HL-60/S4 (cell line): ENCODE measurements around the gene JAZF1.

Experiments
- in situ Hi-C: fragments of 300-500 bp; cut with MboI; formaldehyde crosslinking; loops from 2 replicates; pipeline ENCODE4 v1.14.3; 2022; ENCODE audit warnings: low sequenced_read_pairs

Gene JAZF1

DNA sequence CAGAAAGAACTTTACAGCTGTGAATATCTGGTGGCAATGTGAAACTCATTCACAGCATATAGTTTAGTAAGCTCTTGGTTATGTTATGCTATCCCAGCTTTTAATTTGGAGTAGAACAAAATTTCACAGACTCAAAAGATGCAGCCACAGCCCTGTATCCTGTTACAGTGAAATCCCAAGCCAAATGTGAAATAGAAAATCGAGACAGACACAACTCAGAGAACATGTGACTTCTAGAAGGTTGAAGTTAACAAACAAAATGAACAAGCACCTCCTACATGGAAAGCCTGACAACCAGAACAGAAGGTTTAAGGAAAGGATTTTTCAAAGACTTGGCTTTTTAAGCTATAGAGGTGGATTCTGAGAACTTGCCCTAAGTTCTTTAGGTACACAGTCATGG lies 39.6 kb downstream of the JAZF1 start:
- in situ Hi-C loops = no loop called here

DNA sequence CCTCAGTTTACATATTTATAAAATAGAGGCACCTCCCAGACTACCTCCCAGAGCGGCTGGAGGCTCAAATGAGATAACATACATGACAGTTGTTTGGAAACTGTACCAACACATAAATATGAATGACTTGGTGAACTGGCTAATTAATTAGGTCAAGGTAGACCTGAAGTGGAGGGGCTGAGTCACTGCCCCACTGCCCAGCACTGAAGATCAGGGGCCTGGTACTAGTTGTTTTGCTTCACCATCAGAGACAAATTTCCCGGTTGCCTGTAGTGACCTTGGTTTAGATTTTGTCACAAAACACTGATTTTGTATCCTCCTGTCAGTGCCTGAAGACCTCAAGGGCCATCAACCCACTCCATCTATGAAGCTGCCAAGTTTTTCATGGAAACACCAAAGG lies 41.8 kb downstream of the JAZF1 start:
- in situ Hi-C loops = no loop called here

DNA sequence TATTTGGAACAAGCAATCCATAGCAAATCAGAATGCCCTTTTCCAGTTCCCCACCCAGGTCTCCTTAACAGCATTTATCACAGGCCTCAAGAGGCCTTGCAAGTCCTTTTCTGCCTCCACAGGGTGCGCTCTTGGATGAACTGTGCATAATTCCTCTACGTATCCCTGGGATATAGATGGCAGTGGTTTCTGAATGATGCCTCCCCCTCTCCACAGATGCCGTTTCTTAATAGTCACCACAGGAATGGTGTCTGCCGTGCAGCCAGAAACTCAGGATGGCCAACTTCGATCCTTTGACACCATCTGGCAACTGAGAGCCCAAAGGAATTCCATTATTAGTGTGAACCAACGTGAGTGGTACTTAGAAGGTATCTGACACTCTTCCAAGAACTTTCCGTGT lies 43.1 kb downstream of the JAZF1 start:
- in situ Hi-C loops = no loop called here

DNA sequence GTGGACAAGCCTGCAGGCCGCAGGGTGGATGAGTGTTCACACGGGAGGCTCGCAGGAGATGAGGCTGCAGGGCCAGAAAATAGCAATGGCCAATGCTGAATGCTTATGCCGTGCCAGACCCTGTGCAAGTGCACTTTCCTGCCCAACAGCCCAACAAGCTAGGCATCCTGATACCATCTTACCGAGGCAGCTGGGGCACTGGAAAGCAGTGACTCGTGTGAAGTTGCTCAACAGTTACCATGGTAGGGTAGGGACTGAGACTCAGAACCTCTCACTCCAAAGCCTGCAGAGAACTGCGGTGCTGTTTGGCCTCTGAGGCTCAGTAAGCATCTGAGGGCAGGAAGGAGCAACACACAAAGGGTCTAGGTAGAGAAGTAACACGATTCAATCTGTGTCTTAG lies 43.7 kb downstream of the JAZF1 start:
- in situ Hi-C loops = no loop called here

DNA sequence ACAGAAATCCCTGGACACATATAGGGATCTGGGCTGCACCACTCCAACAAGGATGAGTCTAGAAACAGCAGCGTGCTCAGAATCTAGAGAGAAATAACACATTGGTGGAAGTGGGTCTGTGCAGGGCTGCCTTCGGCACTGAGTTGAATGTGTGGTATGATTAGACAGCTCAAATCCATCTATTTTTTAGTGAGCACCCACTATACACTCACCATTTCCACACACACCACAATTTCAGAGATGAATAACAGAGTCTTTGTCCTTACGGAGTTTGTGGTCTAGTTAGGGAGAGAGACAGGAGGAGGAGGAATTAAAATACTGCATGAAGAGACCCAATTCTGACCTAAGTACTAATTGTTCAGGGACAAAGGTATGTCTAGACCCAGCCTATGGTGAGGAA lies 44.2 kb downstream of the JAZF1 start:
- in situ Hi-C loops = no loop called here

DNA sequence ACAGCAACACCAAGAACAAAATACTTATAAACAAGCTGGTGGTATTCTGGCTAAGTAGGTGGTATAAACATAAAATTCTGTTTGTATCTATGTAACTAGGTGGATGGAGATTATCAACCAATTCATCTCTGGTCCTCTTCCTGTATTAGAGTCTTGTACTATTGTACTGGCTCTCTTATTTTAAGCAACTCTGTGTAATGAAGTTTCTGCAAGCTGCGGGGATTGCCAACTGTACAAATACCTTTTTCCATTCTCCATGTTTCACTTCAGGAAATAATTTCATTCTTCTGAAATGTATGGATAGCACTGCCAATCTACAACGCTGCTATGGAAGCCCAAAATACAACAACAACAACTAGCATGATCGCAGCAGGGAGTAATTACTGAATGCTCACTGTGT lies 44.8 kb downstream of the JAZF1 start:
- in situ Hi-C loops = no loop called here

DNA sequence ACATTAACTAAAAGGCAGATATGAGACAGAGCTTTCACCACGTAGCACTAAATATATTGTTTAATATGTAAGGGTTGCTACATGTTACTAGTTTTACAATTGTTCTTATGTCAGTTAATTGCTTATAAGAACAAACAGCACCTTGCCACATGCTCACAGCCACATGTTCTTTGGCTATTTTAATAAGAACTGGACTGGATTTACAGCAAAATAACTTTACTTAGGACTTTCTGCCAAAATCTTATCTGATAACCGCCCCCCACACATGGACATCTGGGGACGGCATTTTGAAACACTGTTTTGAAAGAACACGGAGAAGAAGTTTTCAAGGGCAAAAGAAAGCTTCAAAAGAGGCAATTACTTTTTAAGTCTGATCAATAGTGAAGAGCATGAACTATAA lies 45.3 kb downstream of the JAZF1 start:
- in situ Hi-C loops = no loop called here

DNA sequence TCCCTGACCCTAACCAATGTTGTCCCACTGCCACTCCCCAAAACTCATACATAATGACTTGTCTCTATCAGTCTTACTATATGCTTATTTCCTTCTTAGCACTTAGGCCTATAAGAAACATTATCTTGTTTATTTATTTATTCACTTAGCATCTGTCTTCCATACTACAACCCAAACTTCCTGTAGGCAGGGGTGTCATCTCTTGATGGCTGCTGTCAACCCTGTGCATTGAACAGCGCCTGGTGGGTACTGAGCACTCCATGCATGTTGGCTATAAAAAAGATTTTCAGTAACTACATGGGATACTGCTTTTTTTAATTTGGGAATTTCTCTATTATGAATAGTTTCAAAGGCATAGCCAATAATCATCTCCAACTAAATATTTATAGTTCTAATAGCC lies 46.7 kb downstream of the JAZF1 start:
- in situ Hi-C loops = no loop called here

DNA sequence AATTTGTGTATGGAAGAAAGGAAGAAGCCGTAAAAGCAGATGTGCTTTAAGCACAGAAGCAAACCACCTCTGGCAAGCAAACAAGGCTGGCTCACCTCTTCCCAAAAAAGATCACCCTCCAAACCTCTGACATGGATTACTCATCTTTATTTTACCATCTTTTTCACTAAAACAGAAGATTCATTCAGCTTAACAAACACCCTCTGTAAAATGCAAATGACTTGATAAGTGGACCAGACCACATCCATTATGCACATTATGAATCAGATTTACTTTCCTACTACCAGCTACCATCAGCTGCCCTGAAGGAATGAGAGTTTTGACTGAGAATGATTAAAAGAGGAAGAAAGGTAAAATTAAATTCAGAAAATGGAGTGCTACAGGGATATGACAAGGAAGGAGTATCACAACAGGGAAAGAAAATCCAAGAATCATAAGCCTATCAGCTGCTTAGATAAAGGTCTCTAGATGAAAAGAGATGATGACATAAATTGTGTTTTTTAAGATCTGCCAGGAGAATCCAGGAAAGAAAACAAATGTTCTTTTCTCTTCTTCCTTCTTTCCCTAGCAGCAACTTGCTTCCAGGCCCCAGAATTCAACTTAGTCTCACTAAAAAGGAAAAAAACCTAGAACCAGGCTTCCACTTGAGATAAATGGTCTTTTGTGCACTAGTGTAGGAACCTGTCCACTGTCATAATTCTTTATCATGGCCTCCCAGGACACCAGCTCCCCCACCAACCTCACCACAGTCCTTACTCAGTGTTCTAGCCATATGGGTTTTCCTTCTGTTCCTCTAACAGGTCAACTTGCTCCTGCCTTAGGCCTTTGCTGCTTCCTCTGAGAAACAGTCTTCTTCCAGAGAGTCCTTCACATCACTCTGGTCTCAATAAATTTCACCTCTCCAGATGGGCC lies 47.4 kb downstream of the JAZF1 start:
- in situ Hi-C loops = no loop called here

DNA sequence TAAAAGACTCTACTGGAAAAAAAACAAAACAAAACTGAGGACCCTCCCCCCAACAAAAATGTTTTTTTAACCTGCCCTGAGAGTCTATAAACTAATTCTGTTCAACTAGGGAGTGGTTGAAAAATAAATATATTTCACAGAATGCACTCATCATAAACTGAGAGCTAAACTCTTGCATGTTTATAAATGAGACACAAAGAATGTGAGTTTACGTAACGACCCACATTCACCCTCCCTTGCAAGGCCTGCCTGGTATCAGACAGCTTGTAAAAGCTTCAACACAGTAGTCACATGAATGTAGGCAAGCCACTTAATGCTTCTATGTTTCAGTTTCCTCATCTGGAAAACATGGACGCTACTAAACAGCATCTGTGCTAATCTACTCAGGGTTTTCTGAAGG lies 50.3 kb downstream of the JAZF1 start:
- in situ Hi-C loops = no loop called here

DNA sequence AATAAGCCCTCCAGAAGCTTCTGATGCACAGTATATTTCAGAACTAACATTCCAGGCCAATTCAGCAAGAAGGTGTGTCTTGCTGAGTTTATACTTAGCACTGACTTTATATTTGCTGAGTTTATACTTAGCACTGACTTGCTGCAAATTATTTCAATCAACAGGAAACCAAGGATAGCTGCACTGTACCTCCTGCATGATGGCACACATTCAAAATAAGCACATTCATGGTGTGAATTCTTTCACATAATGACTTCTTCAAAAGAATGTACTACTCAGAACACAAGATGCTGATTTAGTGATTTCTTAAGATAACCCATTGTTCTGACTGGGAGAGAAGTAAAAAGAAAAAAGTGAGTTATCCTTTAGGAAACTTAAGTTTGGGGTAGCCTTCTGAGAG lies 52.0 kb downstream of the JAZF1 start:
- in situ Hi-C loops = no loop called here

DNA sequence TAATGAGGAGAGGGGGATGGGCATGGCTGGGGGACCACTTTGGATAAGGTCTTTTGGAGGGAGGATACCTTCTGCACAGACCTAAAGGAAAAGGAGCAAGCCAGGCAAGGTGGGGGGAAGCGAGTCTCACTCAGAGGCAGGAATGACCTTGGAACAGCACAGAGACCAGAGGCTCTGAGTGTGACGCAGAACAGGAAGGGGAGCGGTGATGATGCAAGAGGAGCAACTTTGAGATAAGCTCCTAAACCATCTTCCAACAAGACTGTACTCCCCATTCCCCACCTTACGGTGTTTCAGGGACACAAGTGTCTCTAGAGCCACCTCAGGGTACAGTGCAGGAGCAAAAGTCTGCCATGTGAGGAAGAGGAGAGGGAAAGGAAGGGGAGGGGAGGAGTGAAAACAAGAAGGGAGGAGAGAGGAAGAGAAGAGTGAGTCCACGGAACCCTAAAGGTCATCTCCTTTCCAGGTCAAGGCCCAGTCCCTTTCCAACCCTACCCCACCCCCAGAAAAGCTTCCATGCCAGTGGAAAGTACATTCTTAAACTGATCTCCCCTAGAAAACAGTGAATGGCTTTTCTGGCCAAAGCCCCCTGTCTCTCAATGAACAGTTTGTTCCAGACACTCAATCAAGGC lies 54.1 kb downstream of the JAZF1 start:
- in situ Hi-C loops = no loop called here

DNA sequence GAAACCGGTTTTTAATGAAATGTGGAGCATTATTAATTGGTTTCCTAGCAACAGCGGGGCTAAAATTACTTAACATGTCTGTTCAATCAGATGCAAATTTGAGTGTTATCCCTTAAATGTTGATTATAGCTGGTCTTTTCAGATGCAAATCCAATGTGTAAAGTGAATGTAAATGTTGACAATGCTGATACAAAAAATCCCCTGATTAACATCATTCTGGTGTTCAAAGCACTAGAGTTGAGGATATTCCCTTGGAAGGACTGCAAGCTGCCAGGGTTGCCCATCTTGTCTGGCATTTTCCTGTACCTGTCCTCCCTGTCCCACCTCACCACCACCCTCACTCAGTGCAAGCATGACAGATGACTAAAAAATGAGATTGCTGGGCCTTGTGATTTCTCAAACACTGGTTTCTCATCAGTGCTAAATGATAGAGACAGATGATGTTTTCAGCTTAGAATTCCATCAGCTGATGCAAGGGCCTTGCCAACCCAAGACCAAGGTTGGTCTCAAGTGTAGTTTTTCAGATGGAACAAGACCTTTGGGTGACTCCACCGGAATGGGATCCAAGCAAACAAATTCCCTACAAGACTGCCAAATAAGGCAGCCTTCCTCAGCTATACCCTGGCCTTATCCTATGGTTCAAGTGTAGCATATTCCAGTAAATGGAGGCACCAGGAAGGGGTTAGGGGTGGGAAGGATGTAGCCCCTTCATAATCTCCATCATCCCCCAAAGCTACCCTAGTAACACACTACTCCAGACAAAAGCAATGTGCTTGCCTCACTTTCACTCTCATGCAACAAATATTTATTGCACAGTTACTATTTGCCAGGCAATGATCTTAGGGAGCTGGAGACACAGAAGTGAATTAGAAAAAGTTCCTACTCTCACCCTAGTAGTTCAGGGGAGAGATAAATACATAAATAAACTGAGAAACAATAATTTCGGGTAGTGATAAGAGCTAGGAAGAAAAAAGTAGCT lies 54.9 kb downstream of the JAZF1 start:
- in situ Hi-C loops = no loop called here

DNA sequence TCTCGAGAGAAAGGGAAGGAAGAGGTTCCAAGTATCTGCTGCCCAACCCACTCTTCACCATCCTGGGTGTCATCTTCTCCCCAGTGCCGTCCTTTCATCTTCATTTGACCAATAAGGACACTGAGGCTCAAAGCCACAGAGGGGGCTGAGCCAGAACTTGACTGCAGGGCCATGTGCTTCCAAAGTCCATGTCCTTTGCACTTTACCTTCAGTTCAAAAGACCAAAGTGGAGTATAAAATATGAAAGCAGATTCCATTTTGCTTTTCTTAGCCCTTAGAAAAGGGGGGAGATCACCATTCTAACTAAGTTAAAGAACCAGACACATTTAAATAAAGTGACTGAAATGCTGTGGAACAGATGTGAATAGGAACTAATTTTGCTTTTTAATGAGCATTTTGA lies 56.2 kb downstream of the JAZF1 start:
- in situ Hi-C loops = no loop called here

DNA sequence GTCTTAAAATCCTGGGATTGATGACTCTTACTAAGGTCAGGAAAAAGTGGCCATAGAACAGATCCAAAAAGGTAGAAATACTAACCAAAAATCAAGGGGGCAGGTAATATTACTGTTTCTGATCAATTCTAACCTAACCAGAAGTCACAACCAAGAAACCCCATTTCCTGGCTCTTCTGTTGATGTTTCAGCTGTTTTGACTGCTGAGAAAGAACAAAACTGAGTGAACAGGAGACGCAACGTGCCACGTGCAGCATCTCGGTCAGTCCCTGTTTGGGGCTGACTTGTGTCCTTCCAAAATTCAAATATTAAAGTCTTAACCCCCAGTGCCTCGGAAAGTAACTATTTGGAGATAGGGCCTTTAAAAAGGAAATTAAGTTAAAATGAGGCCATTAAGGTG lies 56.8 kb downstream of the JAZF1 start:
- in situ Hi-C loops = no loop called here

DNA sequence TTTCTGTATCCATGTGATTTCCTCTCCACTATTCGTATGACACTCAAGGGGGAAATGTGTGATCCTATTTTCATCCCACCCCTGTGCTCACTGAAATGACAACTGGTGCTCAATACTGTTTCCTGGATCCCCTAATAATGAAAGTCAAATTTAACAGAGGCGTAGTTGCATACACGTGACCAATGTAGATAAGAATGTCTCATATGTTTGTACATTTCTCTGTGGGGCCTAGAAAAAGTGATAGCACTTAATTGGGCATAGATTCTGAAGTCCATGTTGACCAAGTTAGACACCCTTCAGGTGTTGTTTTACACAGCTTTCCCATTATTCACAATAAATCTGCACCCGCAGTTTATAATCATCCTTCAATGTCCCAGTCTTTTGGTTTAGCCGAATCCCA lies 59.1 kb downstream of the JAZF1 start:
- in situ Hi-C loops = no loop called here

DNA sequence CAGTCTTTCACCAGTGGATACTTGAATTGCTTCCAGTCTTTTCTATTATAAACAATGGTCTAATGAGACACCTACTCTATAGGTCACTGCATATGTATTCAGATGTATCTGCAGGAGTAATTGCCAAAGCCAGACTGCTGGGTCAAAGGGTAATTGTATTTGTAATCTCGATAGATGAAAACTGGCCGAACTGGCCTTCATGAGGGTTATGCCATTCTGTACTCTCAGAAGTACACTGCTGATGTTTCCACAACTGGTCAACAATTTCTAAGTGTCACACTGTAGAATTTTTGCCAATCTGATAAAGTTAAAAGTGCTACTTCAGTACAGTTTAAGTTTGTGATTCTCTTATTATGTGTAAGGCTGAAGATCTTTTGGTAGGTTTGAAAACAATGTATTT lies 64.6 kb downstream of the JAZF1 start:
- in situ Hi-C loops = no loop called here

DNA sequence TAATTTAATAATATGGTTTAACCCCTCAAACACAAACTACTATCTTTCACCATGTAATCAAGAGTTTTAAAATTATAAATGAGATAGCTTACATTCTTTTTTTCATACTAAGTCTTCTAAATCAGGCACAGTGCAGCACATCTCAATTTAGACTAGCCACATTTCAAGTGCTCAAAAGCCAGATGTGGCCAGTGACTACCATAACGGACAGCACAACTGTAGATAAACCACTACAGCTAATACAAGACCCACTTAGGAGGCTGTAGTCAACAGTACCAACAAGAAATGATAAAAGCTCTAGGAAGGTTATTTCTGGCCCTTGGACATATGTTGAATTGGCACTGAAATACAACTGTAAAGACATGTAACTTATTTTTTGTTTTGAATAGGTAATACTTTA lies 65.3 kb downstream of the JAZF1 start:
- in situ Hi-C loops = no loop called here

DNA sequence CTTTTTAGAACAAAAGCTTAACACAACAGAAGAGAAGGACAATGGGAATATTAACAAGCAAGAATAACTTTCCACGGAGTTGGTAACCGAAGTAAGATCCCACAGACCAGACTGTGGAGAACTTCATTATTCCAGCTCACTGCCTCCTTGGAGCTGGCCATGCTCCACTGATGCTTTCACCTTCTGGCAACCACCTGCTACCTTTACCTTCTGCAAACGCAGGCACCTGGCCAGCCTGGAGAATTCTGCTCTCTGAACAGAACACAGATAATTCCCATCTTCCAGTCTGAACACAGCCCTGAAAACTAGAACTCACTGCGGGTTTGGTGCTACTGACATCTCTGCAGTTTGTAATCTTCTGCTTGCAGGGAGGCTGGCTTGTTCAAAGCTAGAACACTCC lies 66.5 kb downstream of the JAZF1 start:
- in situ Hi-C loops = no loop called here

DNA sequence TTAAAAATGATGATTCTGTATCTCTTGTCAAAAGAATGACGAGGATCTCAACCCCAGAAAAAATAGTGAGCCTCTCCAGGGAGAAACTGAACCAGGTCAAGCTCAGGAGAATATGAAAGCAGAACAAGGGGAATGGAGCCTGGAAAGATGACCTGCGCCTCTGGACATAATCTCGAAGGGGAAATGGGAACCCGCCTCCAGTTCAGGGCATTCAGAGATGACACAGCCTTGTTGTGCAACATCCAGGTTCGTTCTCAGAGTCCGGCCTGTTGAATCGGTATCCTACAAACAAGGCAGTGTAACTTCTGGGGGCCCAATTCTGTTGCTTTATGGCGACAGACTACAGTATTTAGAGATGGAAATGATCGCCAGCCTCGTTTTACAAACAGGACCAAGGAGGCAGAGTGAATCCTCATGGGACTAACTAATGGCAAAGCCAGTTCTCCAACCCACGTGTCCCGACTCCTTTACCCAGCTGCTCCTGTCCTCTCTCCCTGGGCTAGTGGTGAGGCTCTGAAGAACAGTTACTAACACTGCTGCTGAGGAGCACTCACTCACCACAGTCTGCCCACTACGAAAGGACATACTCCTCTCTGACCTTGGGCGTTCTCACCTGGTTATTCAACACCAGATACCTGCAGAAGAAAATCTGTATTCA lies 67.6 kb downstream of the JAZF1 start:
- in situ Hi-C loops = no loop called here

DNA sequence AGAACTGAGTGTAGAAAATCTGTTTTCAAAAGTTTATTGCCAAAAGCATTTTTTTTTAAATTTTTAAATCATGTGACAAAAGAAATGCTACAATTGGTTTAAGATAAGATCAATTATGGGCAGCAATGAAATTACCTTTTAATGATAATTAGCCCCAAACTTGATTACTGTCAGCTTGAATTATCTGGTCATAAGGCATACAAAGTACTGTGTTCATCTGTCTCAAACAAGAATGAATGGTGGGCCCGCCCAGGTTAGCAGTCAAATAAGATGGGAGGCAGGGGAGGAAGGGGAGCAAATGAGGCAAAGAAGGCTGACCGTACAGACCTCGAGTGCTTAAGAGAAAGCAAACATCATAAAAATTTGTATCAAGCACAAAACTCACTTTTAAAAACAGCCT lies 68.1 kb downstream of the JAZF1 start:
- in situ Hi-C loops = no loop called here
